AG09319 (cell line): ENCODE results near the gene RALGAPB.

Experiments used
- DNase-seq: peaks from one replicate; pipeline ENCODE4 v3.0.0-alpha.2; 2010; ENCODE audit warnings: low read depth; ENCODE audit errors: extremely low read depth
- TF ChIP-seq, protein P1 (sequence below): IDR thresholded peaks from 2 replicates; pipeline ENCODE4 v1.5.1; 2011; ENCODE audit warnings: low read depth, mild to moderate bottlenecking, inconsistent platforms, low read length, moderate library complexity

Gene RALGAPB

DNA sequence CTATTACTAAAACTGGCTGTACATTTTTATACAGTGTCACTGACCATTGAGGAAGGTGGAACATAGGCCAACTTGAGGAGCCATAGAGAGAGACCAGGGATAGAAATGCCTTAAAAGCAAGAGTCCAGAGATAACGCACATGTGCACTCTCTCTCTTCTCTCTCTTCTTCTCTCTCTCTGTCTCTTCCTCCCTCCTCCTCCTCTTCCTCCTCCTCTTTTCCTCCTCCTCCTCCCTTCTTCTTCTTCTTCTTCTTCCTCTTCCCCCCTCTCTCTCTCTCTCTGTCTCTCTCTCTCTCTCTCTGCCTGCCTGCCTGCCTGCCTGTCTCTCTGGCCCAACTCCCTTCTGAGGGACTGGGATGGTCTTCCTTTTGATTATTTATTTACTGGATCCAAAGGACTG is 92.0 kb downstream of the RALGAPB start:
- TF ChIP-seq, protein P1, sequence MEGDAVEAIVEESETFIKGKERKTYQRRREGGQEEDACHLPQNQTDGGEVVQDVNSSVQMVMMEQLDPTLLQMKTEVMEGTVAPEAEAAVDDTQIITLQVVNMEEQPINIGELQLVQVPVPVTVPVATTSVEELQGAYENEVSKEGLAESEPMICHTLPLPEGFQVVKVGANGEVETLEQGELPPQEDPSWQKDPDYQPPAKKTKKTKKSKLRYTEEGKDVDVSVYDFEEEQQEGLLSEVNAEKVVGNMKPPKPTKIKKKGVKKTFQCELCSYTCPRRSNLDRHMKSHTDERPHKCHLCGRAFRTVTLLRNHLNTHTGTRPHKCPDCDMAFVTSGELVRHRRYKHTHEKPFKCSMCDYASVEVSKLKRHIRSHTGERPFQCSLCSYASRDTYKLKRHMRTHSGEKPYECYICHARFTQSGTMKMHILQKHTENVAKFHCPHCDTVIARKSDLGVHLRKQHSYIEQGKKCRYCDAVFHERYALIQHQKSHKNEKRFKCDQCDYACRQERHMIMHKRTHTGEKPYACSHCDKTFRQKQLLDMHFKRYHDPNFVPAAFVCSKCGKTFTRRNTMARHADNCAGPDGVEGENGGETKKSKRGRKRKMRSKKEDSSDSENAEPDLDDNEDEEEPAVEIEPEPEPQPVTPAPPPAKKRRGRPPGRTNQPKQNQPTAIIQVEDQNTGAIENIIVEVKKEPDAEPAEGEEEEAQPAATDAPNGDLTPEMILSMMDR = no peak
- no peak for DNase-seq

GRCh38 chr20:38566036-38566598 is 93.5 kb downstream of the RALGAPB start:
- TF ChIP-seq, protein P1 = no peak

DNA sequence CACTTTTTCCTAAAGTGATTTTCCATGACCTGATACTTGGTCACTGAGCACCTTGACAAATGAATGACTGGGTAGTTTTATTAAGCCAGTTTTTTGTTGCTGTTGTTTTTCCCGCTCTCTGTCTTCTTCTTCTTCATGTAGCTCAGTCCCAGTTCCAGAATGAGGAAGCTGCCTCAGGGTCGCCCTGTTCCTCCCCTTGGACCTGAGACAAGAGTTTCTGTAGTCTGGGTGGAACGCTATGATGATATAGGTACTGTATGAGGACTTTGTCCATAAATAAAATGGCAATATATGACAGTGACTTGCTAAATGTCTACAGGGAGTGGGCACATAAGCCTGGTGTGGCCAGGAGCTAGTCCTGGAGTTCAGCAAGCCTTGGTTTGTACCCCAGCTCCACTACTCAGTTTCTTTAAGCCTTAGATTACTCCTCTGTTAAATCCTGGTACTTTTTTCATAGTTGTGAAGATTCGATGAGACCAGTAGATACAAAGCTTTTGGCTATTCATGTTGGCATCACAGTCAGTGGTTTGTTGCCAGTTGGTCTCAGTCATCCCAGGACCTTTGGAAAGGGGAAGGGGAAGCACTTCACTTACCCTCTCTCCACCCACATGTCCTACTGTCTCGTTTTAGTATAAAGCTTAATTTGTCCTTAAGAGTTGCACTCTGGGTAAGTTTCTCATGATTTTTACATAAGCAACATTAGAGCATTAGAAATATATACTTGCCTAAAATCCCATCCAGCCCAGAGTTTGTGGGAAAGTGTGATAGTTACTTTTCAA is 97.3 kb downstream of the RALGAPB start:
- TF ChIP-seq, protein P1 = no peak
- DNase-seq = no peak

More at GRCh38 chr20:38566036-38566598, 93.5 kb downstream of the RALGAPB start:
- no peak for DNase-seq

- TF ChIP-seq, protein P1 = no peak
- DNase-seq = no peak
These were observed 100.8 kb downstream of the RALGAPB start for GRCh38 chr20:38573413-38573812.

DNA sequence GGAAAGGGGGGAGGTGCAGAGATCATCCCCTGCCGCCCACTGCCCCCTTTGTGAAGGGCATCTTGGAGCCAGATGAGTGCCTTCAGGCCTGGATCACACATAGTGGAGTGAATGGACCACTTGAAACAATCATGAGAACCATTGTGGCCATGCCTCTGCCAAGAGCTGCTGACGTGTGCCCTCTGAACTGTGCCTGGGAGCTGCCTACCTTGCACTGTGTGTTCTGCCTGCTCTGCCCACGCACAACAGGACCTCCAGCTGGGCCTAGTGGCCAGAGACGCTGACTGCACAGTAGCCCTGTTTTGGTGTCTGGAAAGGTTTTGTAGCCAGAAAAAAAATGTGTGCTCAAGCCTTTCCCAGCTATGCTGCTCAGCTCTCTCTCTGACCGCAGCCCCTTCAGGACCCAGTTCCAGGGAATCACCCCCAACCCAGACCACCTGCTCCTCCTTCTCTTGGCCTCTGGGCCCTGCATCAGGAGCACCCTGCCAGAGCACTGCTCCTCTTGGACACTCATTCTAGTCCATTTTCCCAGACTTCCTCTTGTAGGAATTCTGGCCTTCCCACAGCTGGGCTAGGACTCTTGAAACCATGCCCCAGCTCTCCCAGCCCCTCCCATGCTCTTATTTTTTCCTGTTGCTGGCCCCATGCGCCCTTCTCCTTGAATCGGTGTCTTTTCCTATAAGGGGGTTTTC is 106.7 kb downstream of the RALGAPB start:
- TF ChIP-seq, protein P1 = no peak
- DNase-seq = no peak

DNA sequence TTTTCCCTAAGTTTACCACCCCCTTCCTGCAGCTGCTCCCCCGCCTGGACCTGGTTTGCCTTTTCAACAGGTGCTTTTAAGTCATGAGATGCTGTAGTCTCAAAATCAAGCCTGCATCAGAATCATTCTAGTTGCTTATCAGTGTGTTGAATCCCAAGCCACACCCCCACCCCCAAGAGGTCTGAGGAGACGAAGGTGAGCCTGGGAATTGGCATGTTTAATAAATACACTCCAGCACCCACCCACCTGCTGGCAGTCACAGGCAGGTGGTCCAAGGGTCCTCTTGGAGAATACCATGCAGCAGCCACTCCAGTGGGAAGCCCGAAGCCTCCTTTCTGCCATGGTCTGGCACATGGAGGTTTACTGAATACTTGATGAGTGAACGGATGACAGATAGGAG is 107.3 kb downstream of the RALGAPB start:
- TF ChIP-seq, protein P1 = no peak
- DNase-seq = no peak

DNA sequence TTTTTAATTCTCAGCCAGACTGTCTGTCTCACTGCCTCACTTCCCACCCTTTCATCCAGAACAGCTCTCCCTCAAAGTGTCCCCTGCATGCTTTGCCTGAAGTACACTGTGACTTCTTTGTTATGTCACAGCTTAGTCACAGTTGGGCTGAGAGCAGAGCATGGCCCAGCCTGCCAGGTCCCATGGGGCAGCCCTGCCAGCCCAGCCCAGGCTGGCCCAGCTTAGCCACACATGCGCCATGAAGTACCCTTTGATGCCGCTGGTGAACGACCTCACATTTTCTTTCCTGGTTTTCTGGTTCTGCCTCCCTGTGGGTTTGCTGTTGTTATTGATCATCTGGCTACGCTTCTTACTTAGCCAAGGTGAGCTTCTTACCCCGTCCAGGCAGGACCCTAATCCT is 108.4 kb downstream of the RALGAPB start, which contains the start of gene ADIG:
Gene ADIG, plus strand, starts transcription at position 185 of the 400 bp plus-strand sequence. Its CDS starts 54 bp downstream, at position 239.
- DNase-seq = no peak
- TF ChIP-seq, protein P1 = no peak
